ENCODE measurements around the gene JMJD6. TPM values are rescaled to one million over a fixed set of nuclear protein-coding genes. Genes with fewer than 3 reads are reported as not detected.

Gene JMJD6
- total RNA-seq, 1 donor from 2014 or later = 29.6 TPM

DNA sequence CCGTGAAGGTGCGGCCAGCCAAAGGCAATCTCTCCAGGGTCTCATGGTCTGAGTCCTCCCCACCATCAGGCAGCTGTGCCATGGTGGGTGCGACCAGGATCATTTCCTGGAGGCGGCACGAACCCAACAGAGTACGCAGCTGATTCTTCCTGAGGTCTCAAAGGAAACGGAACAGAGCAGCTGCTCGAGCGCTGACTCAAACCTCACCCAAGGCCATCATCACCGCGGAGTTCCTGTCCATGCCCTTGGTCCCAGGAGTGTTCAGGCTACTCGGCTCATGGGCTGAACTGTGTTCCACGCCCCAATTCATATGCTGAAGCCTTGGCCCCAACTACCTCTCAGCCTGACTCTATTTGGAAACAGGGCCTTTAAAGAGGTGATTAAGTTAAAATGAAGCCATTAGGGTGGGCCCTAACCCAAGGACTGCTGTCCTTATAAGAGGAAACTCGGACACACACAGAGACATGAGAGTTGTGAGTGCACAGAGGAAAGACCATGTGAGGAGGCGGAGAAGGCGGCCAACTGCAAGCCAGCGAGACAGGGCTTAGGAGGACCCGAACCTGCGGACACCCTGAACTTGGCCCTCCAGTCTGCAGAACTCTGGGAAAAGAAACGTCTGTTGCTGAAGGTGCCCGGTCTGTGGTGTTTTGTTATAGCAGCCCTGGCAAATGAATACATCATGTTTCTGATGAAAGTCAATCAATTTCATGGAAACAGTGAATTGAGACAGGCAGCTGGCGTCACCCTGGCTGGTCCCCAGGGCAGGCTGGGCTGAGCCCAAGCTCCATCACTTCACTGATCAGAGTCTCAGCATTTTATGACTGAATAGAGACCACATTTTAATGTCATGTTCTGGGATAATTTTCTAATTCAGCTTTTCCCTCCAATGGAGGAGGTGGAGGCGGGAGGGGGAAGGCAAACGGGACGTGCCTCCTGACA lies 29.4 kb downstream of the JMJD6 start:
- Histone ChIP-seq H3K4me1 (peaks cover 68% of the 10 kb centered on the region), H3K9me3 (no peaks in the 10 kb centered on the region), H3K36me3 (no peaks in the 10 kb centered on the region), H3K27me3 (ENCODE audit: low read depth) (no peaks in the 10 kb centered on the region), H3K27ac (peak overlapping the region; percentile 76), H3K4me3 (no peak overlapping the region)
- intact Hi-C loops (cut with DNase I) = no loop called here
- TF ChIP-seq, protein P1, sequence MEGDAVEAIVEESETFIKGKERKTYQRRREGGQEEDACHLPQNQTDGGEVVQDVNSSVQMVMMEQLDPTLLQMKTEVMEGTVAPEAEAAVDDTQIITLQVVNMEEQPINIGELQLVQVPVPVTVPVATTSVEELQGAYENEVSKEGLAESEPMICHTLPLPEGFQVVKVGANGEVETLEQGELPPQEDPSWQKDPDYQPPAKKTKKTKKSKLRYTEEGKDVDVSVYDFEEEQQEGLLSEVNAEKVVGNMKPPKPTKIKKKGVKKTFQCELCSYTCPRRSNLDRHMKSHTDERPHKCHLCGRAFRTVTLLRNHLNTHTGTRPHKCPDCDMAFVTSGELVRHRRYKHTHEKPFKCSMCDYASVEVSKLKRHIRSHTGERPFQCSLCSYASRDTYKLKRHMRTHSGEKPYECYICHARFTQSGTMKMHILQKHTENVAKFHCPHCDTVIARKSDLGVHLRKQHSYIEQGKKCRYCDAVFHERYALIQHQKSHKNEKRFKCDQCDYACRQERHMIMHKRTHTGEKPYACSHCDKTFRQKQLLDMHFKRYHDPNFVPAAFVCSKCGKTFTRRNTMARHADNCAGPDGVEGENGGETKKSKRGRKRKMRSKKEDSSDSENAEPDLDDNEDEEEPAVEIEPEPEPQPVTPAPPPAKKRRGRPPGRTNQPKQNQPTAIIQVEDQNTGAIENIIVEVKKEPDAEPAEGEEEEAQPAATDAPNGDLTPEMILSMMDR (IDR thresholded peaks at IDR 0.05) = no peak
- no peak for DNase-seq
- peak in 1 of 2 donors; percentile 27 for ATAC-seq

DNA sequence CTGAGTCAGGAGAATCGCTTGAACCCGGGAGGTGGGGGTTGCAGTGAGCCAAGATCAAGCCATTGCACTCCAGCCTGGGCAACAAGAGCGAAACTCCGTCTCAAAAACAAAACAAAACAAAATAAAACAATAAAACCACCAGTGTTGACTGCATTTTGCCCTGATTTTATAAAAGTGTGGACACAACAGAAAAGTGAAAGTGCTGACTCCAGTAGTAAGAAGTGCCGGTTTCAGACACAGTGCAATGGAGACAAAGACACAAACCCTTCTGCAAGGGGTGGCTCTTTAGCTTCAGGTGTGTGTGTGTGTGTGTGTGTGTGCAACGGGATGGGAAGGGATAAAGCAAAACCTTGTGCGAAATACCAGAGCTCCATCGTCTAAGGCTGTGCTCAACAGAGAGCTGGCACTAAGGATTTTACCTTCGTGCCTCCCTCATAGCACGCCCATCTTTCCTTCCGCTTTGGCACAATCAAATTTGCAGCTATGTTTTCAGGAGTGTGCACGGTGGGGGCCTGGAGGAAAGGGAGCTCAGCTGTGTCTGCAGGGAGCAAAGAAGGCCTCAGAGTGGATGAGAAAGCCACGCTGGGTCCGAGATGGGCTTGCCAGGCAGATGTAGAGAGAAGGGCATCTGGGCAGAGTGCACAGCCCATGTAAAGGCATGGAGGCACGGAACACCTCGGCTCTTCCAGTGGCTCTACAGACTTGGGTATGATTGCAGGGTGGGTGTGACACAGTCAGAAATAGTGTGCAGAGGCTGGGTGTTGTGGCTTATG lies 31.2 kb downstream of the JMJD6 start:
- no peaks in the 10 kb centered on the region for H3K36me3 ChIP-seq
- intact Hi-C loops (cut with DNase I) = no loop called here
- H3K4me3 ChIP-seq = no peak overlapping the region
- DNase-seq (no peak), ATAC-seq (no peak)
- H3K27ac ChIP-seq = peak overlapping the region; percentile 18
- TF ChIP-seq, protein P1 (IDR thresholded peaks at IDR 0.05) = no peak
- no peaks in the 10 kb centered on the region for H3K9me3 ChIP-seq
- H3K27me3 ChIP-seq (ENCODE audit: low read depth) = no peaks in the 10 kb centered on the region
- H3K4me1 ChIP-seq = peaks cover 53% of the 10 kb centered on the region

DNA sequence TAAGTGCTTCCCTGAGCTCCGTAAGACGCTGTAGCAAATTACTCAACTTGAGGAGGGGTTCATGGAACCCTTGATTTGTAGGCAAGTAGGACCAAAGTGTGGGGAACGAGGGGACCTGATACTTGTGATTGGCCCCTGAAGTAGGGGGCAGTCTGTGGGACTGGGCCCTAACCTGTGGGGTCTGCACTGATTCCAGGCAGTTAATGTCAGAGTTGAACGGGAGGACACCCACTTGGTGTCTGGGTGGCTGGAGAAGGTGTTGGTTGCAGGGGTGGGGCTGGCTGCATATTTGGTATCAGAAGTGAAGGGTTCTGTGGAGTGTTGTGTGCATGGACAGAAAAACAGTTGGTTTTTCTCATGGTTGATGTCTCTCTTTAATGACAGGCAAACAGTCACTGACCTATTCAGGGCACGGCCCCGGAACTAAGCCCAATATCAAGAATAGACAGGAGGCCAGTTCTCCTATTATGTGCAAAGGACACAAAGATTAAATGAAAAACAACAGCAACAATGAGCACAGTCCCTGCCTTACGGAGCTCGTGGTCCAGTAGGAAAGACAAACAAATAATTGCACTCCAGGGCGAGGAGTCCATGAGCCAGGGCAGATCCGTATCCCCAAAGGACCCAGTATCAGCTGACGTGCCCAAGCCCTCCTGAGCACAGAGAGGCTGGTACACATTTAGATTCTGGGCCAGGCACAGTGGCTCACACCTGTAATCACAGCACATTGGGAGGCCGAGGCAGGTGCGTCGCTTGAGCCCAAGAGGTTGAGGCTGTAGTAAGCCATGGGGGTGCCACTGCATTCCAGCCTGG lies 34.8 kb downstream of the JMJD6 start:
- Histone ChIP-seq H3K4me3 (no peak overlapping the region), H3K27me3 (ENCODE audit: low read depth) (no peaks in the 10 kb centered on the region), H3K27ac (no peak overlapping the region), H3K4me1 (peaks cover 48% of the 10 kb centered on the region), H3K9me3 (no peaks in the 10 kb centered on the region), H3K36me3 (no peaks in the 10 kb centered on the region)
- DNase-seq = no peak
- no peak for ATAC-seq
- TF ChIP-seq, protein P1 (IDR thresholded peaks at IDR 0.05) = no peak
- intact Hi-C loops (cut with DNase I) = no loop called here

DNA sequence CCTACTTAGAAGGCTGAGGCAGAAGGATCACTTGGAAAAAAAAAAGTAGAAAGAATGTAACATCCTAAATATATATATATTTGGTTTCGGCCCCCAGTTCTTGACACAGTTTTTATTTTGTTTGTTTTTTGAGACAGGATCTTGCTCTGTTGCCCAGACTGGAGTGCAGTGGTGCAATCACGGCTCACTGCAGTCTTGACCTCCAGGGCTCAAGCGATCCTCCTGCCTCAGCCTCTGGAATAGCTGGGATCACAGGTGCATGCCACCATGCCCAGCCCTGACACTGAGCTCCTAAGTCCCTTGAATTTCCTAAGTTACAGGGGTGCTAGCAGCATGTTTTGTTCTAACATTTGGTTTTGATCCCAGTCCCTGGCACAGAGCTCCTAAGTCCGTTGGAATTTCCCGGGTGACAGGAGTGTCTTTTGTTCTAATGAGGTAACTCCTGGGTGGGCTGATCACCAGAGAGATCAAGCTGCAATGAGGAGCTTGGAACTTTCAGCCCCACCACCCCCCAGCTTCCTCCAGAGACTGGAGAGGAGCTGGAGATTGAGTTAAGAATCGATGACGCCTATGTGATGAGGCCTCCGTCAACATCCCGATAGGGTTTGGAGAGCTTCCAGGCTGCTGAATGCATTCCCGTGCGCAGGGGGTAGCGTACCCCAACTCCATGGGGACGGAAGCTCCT lies 35.7 kb downstream of the JMJD6 start:
- no peak for ATAC-seq
- no peak overlapping the region for H3K4me3 ChIP-seq
- DNase-seq = no peak
- H3K27ac ChIP-seq = no peak overlapping the region
- no peaks in the 10 kb centered on the region for H3K27me3 ChIP-seq (ENCODE audit: low read depth)
- intact Hi-C loops (cut with DNase I) = no loop called here
- H3K9me3 ChIP-seq = no peaks in the 10 kb centered on the region
- H3K4me1 ChIP-seq = peaks cover 44% of the 10 kb centered on the region
- TF ChIP-seq, protein P1 (IDR thresholded peaks at IDR 0.05) = no peak
- no peaks in the 10 kb centered on the region for H3K36me3 ChIP-seq
